ENCODE data around the gene MTOR.
A peak's percentile ranks its signal among the peaks of the same experiment; 100 is the strongest.

GRCh38 chr1:11144570-11145256 is 117.6 kb downstream of the MTOR start:
- no peak for TF ChIP-seq CTCF (IDR thresholded peaks at IDR 0.05)
- TF ChIP-seq EP300 (IDR thresholded peaks at IDR 0.05; ENCODE audit: borderline replicate concordance in 1 of 2, low read depth in 1 of 2, low read length in 1 of 2): peak in 1 of 2 experiments; percentile 67; a peak in 2 of 4 replicates
- no peak for TF ChIP-seq POLR2AphosphoS5 (IDR thresholded peaks at IDR 0.05; ENCODE audit: low read depth, low read length)
- no peak for TF ChIP-seq YY1 (IDR thresholded peaks at IDR 0.05; ENCODE audit: low read depth)
- no peak for TF ChIP-seq IRF3 (IDR thresholded peaks at IDR 0.05; ENCODE audit: low read depth, low read length)
- TF ChIP-seq PBX3 (IDR thresholded peaks at IDR 0.05): no peak
- no peak for TF ChIP-seq REST (IDR thresholded peaks at IDR 0.05; ENCODE audit: low read depth, low read length)
- TF ChIP-seq MAX (IDR thresholded peaks at IDR 0.05; ENCODE audit: low read depth): no peak
- no peak for TF ChIP-seq NFIC (IDR thresholded peaks at IDR 0.05; ENCODE audit: borderline replicate concordance)
- no peak for TF ChIP-seq TEAD4 (IDR thresholded peaks at IDR 0.05; ENCODE audit: borderline replicate concordance, insufficient read depth)
- TF ChIP-seq FOXJ3 (CRISPR knock-in tag; IDR thresholded peaks at IDR 0.05): no peak
- peak; percentile 55 for TF ChIP-seq CHD2 (IDR thresholded peaks at IDR 0.05; ENCODE audit: low read length, partially characterized antibody)
- no peak for TF ChIP-seq JUND (IDR thresholded peaks at IDR 0.05)
